Gastrocnemius medialis (tissue), 4 donors: ENCODE results near the gene ARID1B.

ENCODE experiments used
- POLR2A ChIP-seq, 2 donors: fragments of 450-650 bp; IDR thresholded peaks; one replicate each; pipeline ENCODE4 v1.6.1; 2017; ENCODE audit warnings: antibody characterized with exemption in 2 of 2, mild to moderate bottlenecking in 2 of 2, moderate library complexity in 2 of 2
- TF ChIP-seq, protein P1 (sequence below), 5 experiments: fragments of 450-650 bp in 3 of 5; fragments of 200-600 bp in 2 of 5; sonication (generic) in 2 of 5; IDR thresholded peaks in 4 of 5; conservative IDR thresholded peaks in 1 of 5; 1 replicate in 4 of 5; 2 replicates in 1 of 5; pipeline ENCODE4 v1.5.1; 2016 to 2019; ENCODE audit warnings: antibody characterized with exemption in 5 of 5, mild to moderate bottlenecking in 3 of 5, moderate library complexity in 3 of 5

- TF ChIP-seq, protein P1, sequence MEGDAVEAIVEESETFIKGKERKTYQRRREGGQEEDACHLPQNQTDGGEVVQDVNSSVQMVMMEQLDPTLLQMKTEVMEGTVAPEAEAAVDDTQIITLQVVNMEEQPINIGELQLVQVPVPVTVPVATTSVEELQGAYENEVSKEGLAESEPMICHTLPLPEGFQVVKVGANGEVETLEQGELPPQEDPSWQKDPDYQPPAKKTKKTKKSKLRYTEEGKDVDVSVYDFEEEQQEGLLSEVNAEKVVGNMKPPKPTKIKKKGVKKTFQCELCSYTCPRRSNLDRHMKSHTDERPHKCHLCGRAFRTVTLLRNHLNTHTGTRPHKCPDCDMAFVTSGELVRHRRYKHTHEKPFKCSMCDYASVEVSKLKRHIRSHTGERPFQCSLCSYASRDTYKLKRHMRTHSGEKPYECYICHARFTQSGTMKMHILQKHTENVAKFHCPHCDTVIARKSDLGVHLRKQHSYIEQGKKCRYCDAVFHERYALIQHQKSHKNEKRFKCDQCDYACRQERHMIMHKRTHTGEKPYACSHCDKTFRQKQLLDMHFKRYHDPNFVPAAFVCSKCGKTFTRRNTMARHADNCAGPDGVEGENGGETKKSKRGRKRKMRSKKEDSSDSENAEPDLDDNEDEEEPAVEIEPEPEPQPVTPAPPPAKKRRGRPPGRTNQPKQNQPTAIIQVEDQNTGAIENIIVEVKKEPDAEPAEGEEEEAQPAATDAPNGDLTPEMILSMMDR (IDR thresholded peaks at IDR 0.05 in 4 of 5, conservative IDR thresholded peaks at IDR 0.05 in 1 of 5), result no peak
- TF ChIP-seq POLR2A (IDR thresholded peaks at IDR 0.05), result no peak
These were observed 336.2 kb downstream of the ARID1B start for GRCh38 chr6:157113389-157113788.
